ENCODE results near the gene NPC2. TPM values are rescaled to one million over a fixed set of nuclear protein-coding genes. Genes with fewer than 3 reads are reported as not detected.

The NPC2 gene
- total RNA-seq, 2 donors from 2014 or later = 625 to 762 TPM

- TF ChIP-seq POLR2AphosphoS5 (IDR thresholded peaks at IDR 0.05) (no peak), CTCF (IDR thresholded peaks at IDR 0.05) (no peak), POLR2A (IDR thresholded peaks at IDR 0.05) (no peak)
- no peaks in the 10 kb centered on the region for H3K27me3 ChIP-seq (replicated peaks; ENCODE audit: insufficient read depth)
- no peak overlapping the region for H3K4me3 ChIP-seq
- intact Hi-C loops (cut with DNase I) = loop anchor here (5.0 kb wide), 1 partner anchor 114 kb away; no protein-coding TSS in a partner anchor
- H3K36me3 ChIP-seq = no peaks in the 10 kb centered on the region
- H3K27ac ChIP-seq = no peak overlapping the region
- DNase-seq (ENCODE audit: low spot score) = no peak
- no peaks in the 10 kb centered on the region for H3K4me1 ChIP-seq (replicated peaks)
- no peaks in the 10 kb centered on the region for H3K9me3 ChIP-seq
- WGBS = 97% methylated on average over 3 of the region's 3 CpGs
These were observed 16.5 kb downstream of the NPC2 start for GRCh38 chr14:74476607-74477006.

GRCh38 chr14:74476107-74476506 lies 17.0 kb downstream of the NPC2 start:
- Histone ChIP-seq H3K27me3 (replicated peaks; ENCODE audit: insufficient read depth) (no peaks in the 10 kb centered on the region), H3K27ac (no peak overlapping the region), H3K36me3 (no peaks in the 10 kb centered on the region), H3K4me1 (replicated peaks) (no peaks in the 10 kb centered on the region), H3K9me3 (no peaks in the 10 kb centered on the region), H3K4me3 (no peak overlapping the region)
- WGBS = 96% methylated on average over 4 of the region's 4 CpGs
- no peak for TF ChIP-seq CTCF (IDR thresholded peaks at IDR 0.05)
- TF ChIP-seq POLR2AphosphoS5 (IDR thresholded peaks at IDR 0.05) = no peak
- no peak for TF ChIP-seq POLR2A (IDR thresholded peaks at IDR 0.05)
- DNase-seq (ENCODE audit: low spot score) = no peak
- intact Hi-C loops (cut with DNase I) = loop anchor here (5.0 kb wide), 1 partner anchor 114 kb away; no protein-coding TSS in a partner anchor

DNA sequence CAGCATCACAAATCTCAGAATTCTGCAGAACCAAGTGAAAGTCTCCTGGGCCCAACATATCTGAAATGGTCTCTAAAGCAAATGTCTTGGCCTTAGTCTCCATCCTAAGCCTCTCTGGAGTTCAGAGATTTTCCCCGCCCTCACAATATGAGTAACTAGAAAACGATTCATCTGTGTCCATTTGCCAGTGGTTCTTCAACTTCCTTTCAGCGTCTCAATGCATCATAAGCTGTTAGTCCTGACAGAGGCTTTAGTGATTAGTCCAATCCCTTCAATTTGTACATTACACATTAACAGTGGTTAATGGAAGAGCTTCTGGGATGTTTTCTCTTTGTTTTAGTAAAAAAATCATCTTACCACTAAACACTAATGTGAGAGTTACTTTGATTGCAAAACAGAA lies 17.4 kb downstream of the NPC2 start:
- no peaks in the 10 kb centered on the region for H3K27me3 ChIP-seq (replicated peaks; ENCODE audit: insufficient read depth)

DNA sequence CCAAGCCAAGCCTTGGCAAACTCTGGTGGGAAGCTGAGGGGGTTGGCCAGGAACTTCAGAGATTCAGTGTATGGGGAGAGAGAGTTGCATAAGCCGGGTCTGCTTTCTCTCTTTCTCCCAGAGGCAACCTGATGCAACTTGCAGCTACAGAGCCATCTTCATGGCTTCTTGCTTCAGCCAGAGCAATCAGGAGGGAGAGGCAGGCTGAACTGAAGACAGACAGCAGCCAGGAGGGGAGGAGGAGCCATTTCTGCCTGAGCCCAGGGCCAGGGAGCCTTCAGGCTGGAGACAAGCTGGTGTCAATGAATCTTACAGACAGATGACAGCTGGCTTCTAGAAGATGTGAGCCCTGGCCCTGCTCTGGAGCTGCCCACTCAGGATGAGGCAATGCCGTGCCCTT lies 18.7 kb downstream of the NPC2 start:
- 66% methylated on average over 2 of the region's 2 CpGs for WGBS
- Histone ChIP-seq H3K4me3 (no peak overlapping the region), H3K27me3 (replicated peaks; ENCODE audit: insufficient read depth) (no peaks in the 10 kb centered on the region), H3K4me1 (replicated peaks) (no peaks in the 10 kb centered on the region), H3K9me3 (no peaks in the 10 kb centered on the region), H3K36me3 (no peaks in the 10 kb centered on the region), H3K27ac (no peak overlapping the region)
- intact Hi-C loops (cut with DNase I) = no loop called here
- no peak for DNase-seq (ENCODE audit: low spot score)
- no peak for TF ChIP-seq POLR2A (IDR thresholded peaks at IDR 0.05)
- TF ChIP-seq POLR2AphosphoS5 (IDR thresholded peaks at IDR 0.05) = no peak
- TF ChIP-seq CTCF (IDR thresholded peaks at IDR 0.05) = no peak

More for the DNA sequence above, 17.4 kb downstream of the NPC2 start:
- TF ChIP-seq CTCF (IDR thresholded peaks at IDR 0.05) (no peak), POLR2A (IDR thresholded peaks at IDR 0.05) (no peak), POLR2AphosphoS5 (IDR thresholded peaks at IDR 0.05) (no peak)
- Histone ChIP-seq H3K36me3 (no peaks in the 10 kb centered on the region), H3K9me3 (no peaks in the 10 kb centered on the region), H3K4me3 (no peak overlapping the region), H3K27ac (no peak overlapping the region), H3K4me1 (replicated peaks) (no peaks in the 10 kb centered on the region)
- WGBS = 61% methylated on average over 3 of the region's 3 CpGs
- no peak for DNase-seq (ENCODE audit: low spot score)
- intact Hi-C loops (cut with DNase I) = loop anchor here (5.0 kb wide), 1 partner anchor 113 kb away; no protein-coding TSS in a partner anchor

GRCh38 chr14:74472601-74473000 lies 20.5 kb downstream of the NPC2 start:
- Histone ChIP-seq H3K4me1 (replicated peaks) (no peaks in the 10 kb centered on the region), H3K27me3 (replicated peaks; ENCODE audit: insufficient read depth) (no peaks in the 10 kb centered on the region), H3K9me3 (no peaks in the 10 kb centered on the region), H3K4me3 (no peak overlapping the region), H3K27ac (no peak overlapping the region), H3K36me3 (no peaks in the 10 kb centered on the region)
- DNase-seq (ENCODE audit: low spot score) = no peak
- TF ChIP-seq POLR2AphosphoS5 (IDR thresholded peaks at IDR 0.05) (no peak), CTCF (IDR thresholded peaks at IDR 0.05) (no peak), POLR2A (IDR thresholded peaks at IDR 0.05) (no peak)
- WGBS = 88% methylated on average over 2 of the region's 2 CpGs
- intact Hi-C loops (cut with DNase I) = no loop called here
